Ishikawa (cell line): ENCODE results near the gene AUTS2.

Experiments used
- CEBPB ChIP-seq: IDR thresholded peaks from 2 replicates; pipeline ENCODE4 v1.6.1; 2012
- CREB1 ChIP-seq: IDR thresholded peaks from 2 replicates; pipeline ENCODE4 v1.6.1; 2012; ENCODE audit warnings: low read depth
- EGR1 ChIP-seq: IDR thresholded peaks from 2 replicates; pipeline ENCODE4 v1.6.1; 2012
- EP300 ChIP-seq: IDR thresholded peaks from 2 replicates; pipeline ENCODE4 v1.6.1; 2012; ENCODE audit warnings: borderline replicate concordance
- FOXM1 ChIP-seq: IDR thresholded peaks from 2 replicates; pipeline ENCODE4 v1.6.1; 2012; ENCODE audit warnings: low read depth, borderline replicate concordance
- MAX ChIP-seq: IDR thresholded peaks from 2 replicates; pipeline ENCODE4 v1.6.1; 2012
- NFIC ChIP-seq: IDR thresholded peaks from 2 replicates; pipeline ENCODE4 v1.6.1; 2012
- RAD21 ChIP-seq: IDR thresholded peaks from 2 replicates; pipeline ENCODE4 v1.6.1; 2012; ENCODE audit warnings: low read depth
- REST ChIP-seq: IDR thresholded peaks from 2 replicates; pipeline ENCODE4 v1.6.1; 2012; ENCODE audit warnings: low read depth, mild to moderate bottlenecking
- TAF1 ChIP-seq: IDR thresholded peaks from 2 replicates; pipeline ENCODE4 v1.6.1; 2012; ENCODE audit warnings: low read depth, mild to moderate bottlenecking
- TCF12 ChIP-seq: IDR thresholded peaks from 2 replicates; pipeline ENCODE4 v1.6.1; 2012; ENCODE audit warnings: low read depth
- TEAD4 ChIP-seq: IDR thresholded peaks from 2 replicates; pipeline ENCODE4 v1.6.1; 2012
- USF1 ChIP-seq: IDR thresholded peaks from 2 replicates; pipeline ENCODE4 v1.6.1; 2012
- YY1 ChIP-seq: IDR thresholded peaks from 2 replicates; pipeline ENCODE4 v1.6.1; 2012; ENCODE audit warnings: low read depth
- ZBTB7A ChIP-seq: IDR thresholded peaks from 2 replicates; pipeline ENCODE4 v1.6.1; 2012; ENCODE audit warnings: low read depth

The AUTS2 gene

GRCh38 chr7:70624500-70625103, 1026.3 kb downstream of the AUTS2 start:
- TF ChIP-seq NFIC (no peak), CEBPB (no peak), EGR1 (no peak), RAD21 (no peak), ZBTB7A (no peak), TCF12 (no peak), TAF1 (no peak), REST (no peak), MAX (no peak), CREB1 (no peak), FOXM1 (no peak), USF1 (no peak), TEAD4 (no peak), YY1 (no peak), EP300 (no peak)

DNA sequence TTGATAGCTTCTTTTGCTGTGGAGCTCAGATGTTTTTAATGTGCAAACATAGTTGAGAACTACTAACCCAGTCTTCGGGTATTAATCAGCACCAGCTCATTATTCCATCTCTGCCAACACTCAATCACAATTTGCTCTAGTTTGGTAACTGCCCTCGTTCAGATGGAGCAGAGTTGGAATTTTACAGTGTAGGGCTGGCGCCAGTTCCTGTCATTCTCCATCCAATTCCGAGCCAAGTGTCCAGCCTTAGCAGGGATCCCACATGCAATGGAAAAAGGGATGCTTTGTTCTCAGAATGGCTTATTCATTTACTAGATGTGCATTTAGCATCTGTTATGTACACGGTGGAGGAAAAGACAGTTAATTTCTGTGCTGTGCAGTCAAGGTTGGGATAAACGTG, 1029.2 kb downstream of the AUTS2 start:
- TF ChIP-seq REST = no peak

GRCh38 chr7:70630440-70630817, 1032.2 kb downstream of the AUTS2 start:
- TF ChIP-seq TCF12 (no peak), USF1 (no peak), REST (no peak)

DNA sequence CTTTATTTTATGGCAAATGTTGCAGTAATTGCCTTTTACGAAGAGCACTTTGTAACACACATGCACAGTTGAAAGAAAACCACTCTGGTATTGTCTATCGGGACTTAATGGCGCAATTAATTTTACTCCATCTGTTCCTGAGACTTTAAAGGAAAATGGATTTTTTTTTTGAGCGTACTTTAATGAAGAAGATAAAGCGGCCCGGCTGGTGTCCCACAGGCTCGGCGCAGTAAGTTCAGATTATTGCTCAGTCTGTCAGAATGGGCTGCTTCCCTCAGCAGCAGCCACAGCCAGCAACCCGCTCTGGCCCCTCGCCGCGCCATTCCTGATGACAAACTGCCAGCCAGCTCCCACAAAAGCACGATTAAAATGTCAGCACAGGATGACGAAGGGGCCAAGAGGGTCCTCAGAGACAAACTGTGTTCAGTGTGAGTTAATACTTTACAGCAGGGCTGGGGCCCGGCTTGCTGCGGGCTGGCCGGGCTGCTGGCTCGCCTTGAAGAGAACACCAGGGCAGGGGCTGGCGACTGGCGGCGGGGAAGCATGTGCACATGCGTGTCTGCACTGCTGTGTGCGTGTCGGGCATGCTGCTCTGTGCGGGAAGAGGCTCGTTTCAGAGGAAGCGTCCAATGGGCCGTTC, 1032.7 kb downstream of the AUTS2 start:
- no peak for TF ChIP-seq CEBPB
- TF ChIP-seq RAD21 = no peak
- no peak for TF ChIP-seq NFIC
- no peak for TF ChIP-seq CREB1
- TF ChIP-seq MAX = no peak
- no peak for TF ChIP-seq REST
- no peak for TF ChIP-seq TAF1
- no peak for TF ChIP-seq YY1
